RKO (cell line): ENCODE results near the gene MYO1E.
A peak's percentile ranks its signal among the peaks of the same experiment; 100 is the strongest.

Experiments
- DNase-seq: peaks from one replicate; pipeline ENCODE4 v3.0.0-alpha.2; 2016; ENCODE audit warnings: low spot score

Gene MYO1E

DNA sequence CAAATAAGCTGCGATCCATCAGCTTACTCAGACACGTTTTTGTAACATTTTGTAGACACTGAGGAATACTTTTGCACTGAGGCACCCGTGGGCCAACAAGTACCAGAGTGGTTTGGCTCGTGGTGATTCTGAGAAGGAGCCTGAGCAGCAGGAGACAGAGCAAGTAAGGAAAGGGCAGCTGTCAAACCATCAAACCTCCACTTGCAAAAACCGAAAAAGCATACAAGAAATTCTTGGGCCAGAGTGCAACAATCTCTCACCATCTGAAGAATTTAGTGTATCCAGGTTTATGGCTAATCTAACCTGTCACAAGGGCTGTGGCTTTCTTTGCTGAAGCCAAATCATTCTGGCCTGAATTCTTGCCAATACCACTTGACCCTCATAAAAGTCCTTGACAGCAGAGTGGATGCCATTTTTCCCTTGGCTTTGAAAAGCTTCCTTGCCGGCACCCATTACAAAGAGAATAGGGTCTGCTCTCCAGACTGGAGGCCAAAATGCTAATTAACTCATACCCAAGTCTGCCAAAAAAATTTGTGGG is 56.7 kb downstream of the MYO1E start:
- DNase-seq = no peak

GRCh38 chr15:59313641-59314332 is 58.9 kb downstream of the MYO1E start:
- no peak for DNase-seq

DNA sequence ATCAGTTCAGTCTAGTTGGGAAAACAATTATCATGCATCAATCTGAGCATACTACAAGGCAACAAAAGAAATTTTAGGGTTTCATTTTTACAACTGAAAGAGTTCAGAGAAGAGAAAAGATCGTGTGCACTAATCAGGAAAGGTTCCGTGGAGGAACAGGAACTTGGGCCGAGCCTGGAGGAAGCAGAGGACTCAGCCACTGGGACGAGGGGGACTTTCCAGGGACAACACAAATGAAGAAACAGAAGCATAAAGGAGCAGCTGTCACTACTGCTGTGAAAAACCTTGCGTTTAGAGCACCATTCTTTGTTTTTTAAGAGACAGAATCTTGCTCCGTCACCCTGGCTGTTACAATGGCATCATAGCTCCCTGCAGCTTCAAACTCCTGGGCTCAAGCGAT is 60.5 kb downstream of the MYO1E start:
- DNase-seq = no peak

GRCh38 chr15:59311195-59311594 is 61.5 kb downstream of the MYO1E start:
- DNase-seq = no peak

DNA sequence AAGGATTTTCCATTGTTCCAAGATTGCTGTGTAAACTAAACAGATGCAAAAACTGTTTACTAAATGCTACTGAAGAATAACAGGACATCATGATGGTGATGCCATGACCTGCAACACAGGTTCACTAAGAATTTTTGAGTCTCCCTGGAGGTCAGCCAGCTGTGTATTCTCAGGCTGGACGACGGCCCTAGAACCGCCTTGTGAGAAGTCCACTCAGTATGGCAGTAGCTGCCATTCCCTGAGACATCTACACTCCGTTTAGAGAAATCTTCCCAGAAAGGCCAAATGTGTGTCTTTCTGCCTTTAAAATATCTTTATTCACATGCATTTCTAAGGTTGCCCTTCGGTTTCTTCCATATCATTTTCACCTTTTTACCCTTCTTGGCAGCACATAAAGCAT is 63.3 kb downstream of the MYO1E start:
- DNase-seq = no peak

GRCh38 chr15:59307165-59307537 is 65.5 kb downstream of the MYO1E start:
- no peak for DNase-seq

- peak; percentile 18 for DNase-seq
Measured at GRCh38 chr15:59306520-59307164, 66.0 kb downstream of the MYO1E start.

GRCh38 chr15:59304807-59305206 is 67.9 kb downstream of the MYO1E start:
- no peak for DNase-seq

GRCh38 chr15:59304034-59304795 is 68.5 kb downstream of the MYO1E start:
- no peak for DNase-seq

DNA sequence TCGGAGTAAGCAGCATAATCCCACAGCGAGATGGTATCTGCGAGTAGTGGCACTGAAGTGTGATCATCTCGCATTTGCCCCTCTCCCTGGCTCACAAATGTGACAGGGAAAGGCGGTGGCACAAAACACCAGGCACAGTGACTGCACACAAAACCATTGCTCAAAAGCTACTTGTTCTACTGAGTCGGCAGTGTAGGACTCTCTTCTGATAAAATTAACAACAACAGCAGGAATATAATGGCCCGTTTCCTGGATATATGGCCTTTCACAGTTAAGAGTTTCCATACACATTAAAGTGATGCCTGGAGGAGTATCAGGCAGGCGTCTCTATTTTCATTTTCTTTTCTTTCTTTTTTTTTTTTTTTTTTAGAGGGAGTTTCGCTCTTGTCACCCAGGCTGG is 69.0 kb downstream of the MYO1E start:
- DNase-seq = no peak

DNA sequence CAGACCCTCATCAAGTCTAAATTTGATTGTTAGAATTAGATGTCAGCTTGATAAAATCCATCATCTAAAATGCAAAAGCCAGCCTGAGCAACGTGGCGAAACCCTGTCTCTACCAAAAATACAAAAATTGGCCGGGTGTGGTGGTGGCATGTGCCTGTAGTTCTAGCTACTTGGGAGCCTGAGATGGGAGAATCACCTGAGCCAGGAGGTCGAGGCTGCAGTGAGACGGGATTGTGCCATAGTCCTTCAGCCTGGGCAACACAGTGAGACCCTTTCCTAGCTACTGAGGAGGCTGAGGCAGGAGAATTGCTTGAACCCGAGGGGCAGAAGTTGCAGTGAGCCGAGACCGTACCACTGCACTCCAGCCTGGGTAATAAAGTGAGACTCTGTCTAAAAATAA is 69.5 kb downstream of the MYO1E start:
- DNase-seq = no peak

- DNase-seq = no peak
Measured at GRCh38 chr15:59301527-59301926, 71.1 kb downstream of the MYO1E start.

- no peak for DNase-seq
Measured at GRCh38 chr15:59300618-59301139, 72.0 kb downstream of the MYO1E start.

DNA sequence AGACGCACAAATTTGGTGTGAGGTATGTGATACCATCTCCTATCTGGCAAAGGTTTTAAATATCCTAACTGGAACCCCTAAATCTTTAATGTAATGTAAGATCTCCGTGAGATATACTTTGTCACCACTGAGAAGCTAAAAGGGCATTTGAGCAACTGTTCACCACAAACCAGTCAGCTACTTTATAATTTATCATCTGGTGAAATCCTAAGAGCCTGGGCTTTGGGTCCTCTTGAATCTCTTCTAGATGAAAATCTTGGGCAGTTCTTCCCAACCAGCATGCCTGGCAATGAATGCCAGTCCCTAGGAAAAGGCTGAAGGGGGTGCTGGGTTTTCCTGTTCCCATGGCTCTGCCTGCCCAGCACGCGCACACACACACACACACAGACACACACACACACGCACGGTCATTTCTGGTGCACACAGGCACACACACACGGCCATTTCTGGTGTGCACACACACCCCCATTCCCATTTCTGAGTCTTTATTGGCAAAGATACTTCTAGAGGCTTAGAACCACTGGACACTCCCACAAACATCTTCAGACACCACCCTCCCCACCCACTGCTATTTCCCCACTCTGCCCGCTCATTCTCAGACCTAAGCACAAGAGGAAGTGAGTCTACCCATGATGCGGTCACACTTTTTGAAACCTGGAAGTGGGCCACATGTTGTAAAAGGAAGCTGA is 72.6 kb downstream of the MYO1E start:
- DNase-seq = peak; percentile 94

DNA sequence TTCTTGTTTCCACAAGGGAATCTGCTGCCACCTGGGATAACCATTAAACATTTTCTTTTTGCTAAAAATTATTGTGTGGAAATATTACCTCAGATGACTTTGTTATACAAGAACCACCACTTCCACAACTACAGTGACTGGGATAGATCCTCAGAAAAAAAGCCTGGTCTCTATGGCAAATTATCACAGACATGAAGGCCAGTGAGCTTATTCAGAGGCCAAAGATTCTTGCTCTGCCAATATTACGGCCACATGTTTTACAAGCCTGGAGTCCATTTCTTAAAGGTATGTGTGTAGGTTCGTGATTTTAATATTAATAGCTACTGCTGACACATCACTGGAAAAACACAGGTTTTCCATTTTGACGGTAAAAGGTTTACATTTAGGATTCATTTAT is 73.8 kb downstream of the MYO1E start:
- DNase-seq = no peak

- no peak for DNase-seq
Measured at GRCh38 chr15:59298225-59298853, 74.3 kb downstream of the MYO1E start.

DNA sequence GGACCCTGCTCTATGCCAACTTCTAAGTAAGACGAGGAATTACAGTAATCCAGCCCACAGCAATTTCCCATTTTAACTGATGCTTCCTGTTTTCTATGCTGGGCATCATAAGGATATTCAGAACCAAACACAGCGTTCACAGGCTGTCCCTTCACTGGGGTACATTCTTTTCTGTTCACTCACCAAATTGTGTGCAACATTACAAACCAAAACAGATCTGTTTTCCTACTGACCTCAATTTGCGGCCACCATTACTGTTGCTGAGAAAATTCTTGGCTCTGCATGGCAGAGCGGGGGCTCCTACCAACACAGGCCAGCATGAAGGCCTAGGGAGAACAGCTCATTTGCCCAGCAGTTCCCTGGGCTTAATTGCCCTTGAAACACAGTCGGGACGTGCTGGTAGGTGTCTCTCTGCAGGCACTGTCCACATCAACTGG is 76.5 kb downstream of the MYO1E start:
- DNase-seq = no peak

GRCh38 chr15:59295261-59296001 is 77.2 kb downstream of the MYO1E start:
- no peak for DNase-seq

DNA sequence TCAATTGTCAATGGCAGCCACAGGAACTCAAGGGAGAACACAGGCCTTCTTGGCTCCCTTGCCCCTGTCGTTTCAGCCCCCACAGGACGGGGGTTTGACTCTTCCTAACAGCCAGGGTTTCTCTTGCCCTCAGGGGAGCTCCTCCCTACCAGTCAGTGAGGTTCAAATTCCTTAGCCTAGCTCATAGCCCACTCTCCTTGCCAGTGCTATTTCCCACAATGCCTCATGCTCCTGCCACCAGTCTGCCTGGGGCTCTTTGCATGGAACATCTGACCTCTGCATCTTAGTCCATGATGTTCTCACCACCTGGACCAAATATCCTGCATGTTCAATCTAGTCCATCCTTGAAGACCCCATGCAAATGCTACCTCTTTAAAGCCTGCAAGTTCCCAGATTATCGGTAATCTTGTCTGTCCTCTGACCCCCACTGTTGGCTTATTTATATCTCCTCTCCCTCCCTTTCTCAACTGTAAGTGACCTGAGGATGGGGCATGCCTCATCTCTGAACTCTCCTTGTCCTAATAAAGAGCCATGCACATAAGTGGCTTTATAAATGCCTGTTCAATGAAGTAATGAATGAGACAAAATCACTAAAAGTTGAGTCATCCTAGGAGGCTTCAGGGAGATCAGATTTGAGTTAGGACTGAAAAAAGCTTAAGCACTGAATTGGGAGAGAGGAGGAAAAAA is 78.0 kb downstream of the MYO1E start:
- DNase-seq = peak; percentile 44

GRCh38 chr15:59292442-59293151 is 80.1 kb downstream of the MYO1E start:
- DNase-seq = no peak
